ENCODE measurements around the gene RNF186.
"Not testable (repeated sequence)": the region's sequence is repeated elsewhere in the genome, so short reads cannot be mapped to it uniquely, and the experiment has no call there.

Gene RNF186

DNA sequence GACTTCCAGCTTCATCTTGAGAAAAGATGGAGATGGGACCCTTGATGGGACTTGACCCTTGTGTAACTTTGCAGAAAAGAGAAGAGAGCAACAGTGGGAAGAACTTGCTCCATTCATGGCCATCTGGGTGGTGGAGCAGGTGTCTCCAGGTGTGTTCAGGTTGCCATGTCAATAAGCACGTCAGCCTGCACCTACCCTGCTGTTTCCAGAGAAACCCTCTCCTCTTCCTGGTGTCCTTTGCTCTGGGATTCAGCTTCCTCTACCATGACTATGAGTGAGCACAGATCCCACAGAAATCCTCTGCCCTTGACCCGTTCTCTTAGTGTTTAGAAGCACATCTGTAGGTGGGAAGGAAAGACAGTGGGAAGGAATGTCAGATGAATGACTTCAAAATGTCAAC lies 45.3 kb upstream of the RNF186 start:
- Mint-ChIP-seq H3K9me3 (peaks cover 10% of the 10 kb centered on the region), H3K4me3 (no peak overlapping the region), H3K27ac (no peak overlapping the region), H3K27me3 (ENCODE audit: low read depth) (peaks cover 9% of the 10 kb centered on the region), H3K4me1 (no peaks in the 10 kb centered on the region), H3K36me3 (ENCODE audit: low read depth) (no peaks in the 10 kb centered on the region)
- TF ChIP-seq CTCF (IDR thresholded peaks at IDR 0.05; ENCODE audit: unreplicated experiment in 3 of 3): no peak

DNA sequence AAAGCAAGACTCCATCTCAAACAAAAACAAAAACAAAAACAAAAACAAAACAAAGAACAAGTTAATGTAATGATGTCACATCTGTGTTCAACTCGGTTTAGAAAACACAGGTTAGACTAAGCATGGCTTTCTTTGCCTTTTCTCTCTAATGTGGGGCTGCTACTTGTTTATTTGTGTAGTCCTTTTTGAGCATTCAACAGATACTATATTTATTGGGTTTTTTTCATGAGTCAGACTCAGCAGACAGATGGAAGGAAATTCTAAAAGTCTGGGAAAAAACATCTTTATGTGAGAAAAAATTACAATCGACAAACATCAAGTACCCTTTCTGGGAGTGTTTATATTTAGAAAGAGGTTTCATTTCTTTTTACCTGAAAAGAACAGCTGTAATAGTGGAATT lies 44.8 kb upstream of the RNF186 start:
- Mint-ChIP-seq H3K4me3 (no peak overlapping the region), H3K4me1 (no peaks in the 10 kb centered on the region), H3K27ac (no peak overlapping the region), H3K36me3 (ENCODE audit: low read depth) (no peaks in the 10 kb centered on the region), H3K27me3 (ENCODE audit: low read depth) (peaks cover 8% of the 10 kb centered on the region), H3K9me3 (peaks cover 10% of the 10 kb centered on the region)
- no peak for TF ChIP-seq CTCF (IDR thresholded peaks at IDR 0.05; ENCODE audit: unreplicated experiment in 3 of 3)

DNA sequence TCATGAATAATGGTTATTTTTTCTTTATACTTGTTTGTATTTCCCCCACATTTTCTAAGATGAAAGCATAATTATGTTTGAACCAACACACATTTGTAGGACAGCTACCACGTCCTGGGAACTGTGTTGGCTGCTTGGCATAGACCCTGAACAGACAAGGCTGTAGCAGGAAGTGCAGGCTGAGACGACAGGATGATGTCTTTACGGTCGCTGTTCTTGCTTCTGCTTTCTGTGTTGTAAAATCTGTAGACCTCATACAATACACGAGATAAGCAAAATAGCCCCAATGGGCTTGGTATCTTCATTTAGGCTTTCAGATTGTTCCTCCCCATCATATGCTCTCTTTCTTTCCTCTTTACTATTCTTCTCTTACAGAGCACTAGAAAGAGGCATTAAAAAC lies 43.8 kb upstream of the RNF186 start:
- Mint-ChIP-seq H3K27ac (no peak overlapping the region), H3K36me3 (ENCODE audit: low read depth) (no peaks in the 10 kb centered on the region), H3K4me1 (no peaks in the 10 kb centered on the region), H3K4me3 (no peak overlapping the region), H3K9me3 (peaks cover 9% of the 10 kb centered on the region), H3K27me3 (ENCODE audit: low read depth) (peaks cover 8% of the 10 kb centered on the region)
- no peak for TF ChIP-seq CTCF (IDR thresholded peaks at IDR 0.05; ENCODE audit: unreplicated experiment in 3 of 3)

- H3K4me1 Mint-ChIP-seq: no peaks in the 10 kb centered on the region
- no peaks in the 10 kb centered on the region for H3K27me3 Mint-ChIP-seq (ENCODE audit: low read depth)
- no peak overlapping the region for H3K27ac Mint-ChIP-seq
- no peak for TF ChIP-seq CTCF (IDR thresholded peaks at IDR 0.05; ENCODE audit: unreplicated experiment in 3 of 3)
- no peaks in the 10 kb centered on the region for H3K36me3 Mint-ChIP-seq (ENCODE audit: low read depth)
- no peak overlapping the region for H3K4me3 Mint-ChIP-seq
- no peaks in the 10 kb centered on the region for H3K9me3 Mint-ChIP-seq
Observed at GRCh38 chr1:19854866-19855265, 39.8 kb upstream of the RNF186 start.

GRCh38 chr1:19852036-19852435 lies 37.0 kb upstream of the RNF186 start:
- Mint-ChIP-seq H3K4me1 (peaks cover 4% of the 10 kb centered on the region), H3K27me3 (ENCODE audit: low read depth) (no peaks in the 10 kb centered on the region), H3K27ac (no peak overlapping the region), H3K4me3 (no peak overlapping the region), H3K36me3 (ENCODE audit: low read depth) (no peaks in the 10 kb centered on the region), H3K9me3 (no peaks in the 10 kb centered on the region)
- TF ChIP-seq CTCF (IDR thresholded peaks at IDR 0.05; ENCODE audit: unreplicated experiment in 3 of 3): no peak

GRCh38 chr1:19850214-19850613 lies 35.1 kb upstream of the RNF186 start:
- H3K27me3 Mint-ChIP-seq (ENCODE audit: low read depth): no peaks in the 10 kb centered on the region
- no peaks in the 10 kb centered on the region for H3K9me3 Mint-ChIP-seq
- H3K4me1 Mint-ChIP-seq: peaks cover 6% of the 10 kb centered on the region
- no peak for TF ChIP-seq CTCF (IDR thresholded peaks at IDR 0.05; ENCODE audit: unreplicated experiment in 3 of 3)
- H3K4me3 Mint-ChIP-seq: no peak overlapping the region
- no peak overlapping the region for H3K27ac Mint-ChIP-seq
- H3K36me3 Mint-ChIP-seq (ENCODE audit: low read depth): no peaks in the 10 kb centered on the region

GRCh38 chr1:19849307-19849706 lies 34.2 kb upstream of the RNF186 start:
- H3K27me3 Mint-ChIP-seq (ENCODE audit: low read depth); H3K27ac Mint-ChIP-seq; H3K36me3 Mint-ChIP-seq (ENCODE audit: low read depth); H3K9me3 Mint-ChIP-seq; H3K4me3 Mint-ChIP-seq: not testable (repeated sequence)
- H3K4me1 Mint-ChIP-seq: peaks cover 14% of the 10 kb centered on the region

DNA sequence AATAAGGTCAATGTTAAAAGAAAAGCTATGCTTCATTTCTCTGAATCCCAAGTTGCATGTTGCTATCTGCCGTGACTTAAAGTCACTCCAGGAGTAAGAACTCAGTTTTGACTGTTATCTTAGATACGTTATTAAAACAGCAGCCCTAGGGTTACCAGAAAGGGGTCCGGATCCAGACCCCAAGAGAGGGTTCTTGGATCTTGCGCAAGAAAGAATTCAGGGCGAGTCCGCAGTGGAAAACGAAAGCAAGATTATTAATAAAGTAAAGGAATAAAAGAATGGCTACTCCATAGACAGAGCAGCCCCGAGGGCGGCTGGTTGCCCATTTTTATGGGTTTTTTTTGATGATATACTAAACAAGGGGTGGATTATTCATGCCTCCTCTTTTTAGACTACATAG lies 32.3 kb upstream of the RNF186 start:
- H3K4me3 Mint-ChIP-seq; H3K27me3 Mint-ChIP-seq (ENCODE audit: low read depth); H3K36me3 Mint-ChIP-seq (ENCODE audit: low read depth); H3K9me3 Mint-ChIP-seq; H3K27ac Mint-ChIP-seq: not testable (repeated sequence)
- H3K4me1 Mint-ChIP-seq: peaks cover 14% of the 10 kb centered on the region
